ENCODE data around the gene SMIM1. TPM values are rescaled to one million over a fixed set of nuclear protein-coding genes. Genes with fewer than 3 reads are reported as not detected.

The SMIM1 gene
- total and polyA plus RNA-seq, 9 of the 15 experiments (the other 6 are each of a cell fraction or from before 2014, with no cell fraction given), result 2.3 to 125 (median 24.3) TPM

GRCh38 chr1:3747522-3747848 lies 25.1 kb upstream of the SMIM1 start:
- Histone ChIP-seq H3K4me1 (replicated peaks in 1 of 2; ENCODE audit: control insufficient read depth in 2 of 2, insufficient read depth in 2 of 2, low read length in 2 of 2) (peaks cover 35 to 56% of the 10 kb centered on the region in 2 experiments), H3K9me3 (replicated peaks; ENCODE audit: control insufficient read depth, insufficient read depth, low read depth, low read length) (no peaks in the 10 kb centered on the region), H2AFZ (ENCODE audit: low read depth, low read length) (peak overlapping the region; percentile 51), H3K36me3 (ENCODE audit: control insufficient read depth, insufficient read depth, low read length) (peaks cover 26% of the 10 kb centered on the region; the same call in 2 of the 3 replicates), H3K4me2 (ENCODE audit: insufficient read depth, low read length) (peak overlapping the region; percentile 87), H3K9me1 (ENCODE audit: control insufficient read depth, insufficient read depth, low read length) (peaks cover 9% of the 10 kb centered on the region), H3K27ac (ENCODE audit: extremely low read depth, low read depth, low read length) (no peak overlapping the region), H4K20me1 (replicated peaks; ENCODE audit: control insufficient read depth, insufficient read depth, low read length) (peaks cover 12% of the 10 kb centered on the region; the same call in 1 of the 2 replicates), H3K79me2 (ENCODE audit: control insufficient read depth, insufficient read depth, low read length) (peaks cover 29% of the 10 kb centered on the region), H3K9ac (ENCODE audit: insufficient read depth in 1 of 2, low read depth in 2 of 2, low read length in 2 of 2) (peak overlapping the region; percentile 34 to 95; a peak in 3 of 4 replicates), H3K27me3 (ENCODE audit: control insufficient read depth in 2 of 2, insufficient read depth in 2 of 2, low read length in 2 of 2) (no peaks in the 10 kb centered on the region; a peak in 1 of 5 replicates), H3K4me3 (peak overlapping the region; percentile 72)
- intact Hi-C loops (cut with micrococcal nuclease), result loop anchor here (2.0 kb wide), 1 partner anchor 27 kb away; no protein-coding TSS in a partner anchor
- no peak for DNase-seq (ENCODE audit: extremely low read depth in 1 of 4, low spot score in 3 of 4)
- no TSS peak for BruUV-seq (replicated peaks)
- TF ChIP-seq NRF1 (conservative IDR thresholded peaks at IDR 0.05 in 1 of 2, IDR thresholded peaks at IDR 0.05 in 1 of 2) (peak in 1 of 2 experiments; percentile 66; a peak in 3 of 4 replicates), ZEB2 (IDR thresholded peaks at IDR 0.05) (peak; percentile 75), DPF2 (IDR thresholded peaks at IDR 0.05) (0 out of 2 replicates have a peak, but pooled peaks have one; percentile 16), ZNF512 (tag; IDR thresholded peaks at IDR 0.05) (peak; percentile 49; the same call in 1 of the 2 replicates), GABPA (tag; conservative IDR thresholded peaks at IDR 0.05; ENCODE audit: low read depth) (peak; percentile 81), ELK3 (CRISPR knock-in tag; IDR thresholded peaks at IDR 0.05) (no peak), NR2C2 (CRISPR knock-in tag; IDR thresholded peaks at IDR 0.05) (no peak), NR2C2 (tag; IDR thresholded peaks at IDR 0.05) (peak; percentile 90), ZNF121 (CRISPR knock-in tag; conservative IDR thresholded peaks at IDR 0.05) (no peak)
- ATAC-seq, result no peak
- in situ Hi-C loops (cut with MboI), result no loop called here
- POLR2A ChIA-PET, result no interaction called here
- no peak for FAIRE-seq
- 13% methylated on average over 6 of the region's 6 CpGs for WGBS (ENCODE audit: insufficient coverage, low coverage, missing lambda C conversion rate)
- CTCF ChIA-PET (ENCODE audit: low intra/inter-chr PET ratio), result no interaction called here
